ENCODE results near the gene TDRD3.

TDRD3 gene

DNA sequence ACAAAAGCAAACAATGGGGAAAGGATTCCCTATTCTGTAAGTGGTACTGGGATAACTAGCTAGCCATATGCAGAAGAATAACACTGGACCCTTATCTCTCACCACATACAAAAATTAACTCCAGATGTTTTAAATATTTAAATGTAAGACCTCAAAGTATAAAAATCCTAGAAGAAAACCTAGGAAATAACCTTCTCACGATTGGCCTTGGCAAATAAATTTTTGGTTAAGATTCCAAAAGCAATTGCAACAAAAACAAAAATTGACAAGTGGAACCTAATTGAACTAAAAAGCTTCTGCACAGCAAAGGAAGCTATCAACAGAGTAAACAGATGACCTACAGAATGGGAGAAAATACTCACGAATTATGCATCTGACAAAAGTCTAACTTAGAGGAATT lies 10.8 kb upstream of the TDRD3 start:
- H3K9me3 ChIP-seq (replicated peaks in 1 of 2; ENCODE audit: control insufficient read depth in 2 of 2, insufficient read depth in 1 of 2, low read depth in 1 of 2, low read length in 2 of 2): no peaks in the 10 kb centered on the region
- H3K4me2 ChIP-seq (ENCODE audit: insufficient read depth, low read length, poor library complexity, severe bottlenecking): no peak overlapping the region
- no CpG with 5 or more reads among the region's 2 CpGs for WGBS, 2 donors (ENCODE audit: extremely low coverage in 2 of 2, insufficient read length in 2 of 2, insufficient replicate concordance in 1 of 2)
- H2BK12ac ChIP-seq (ENCODE audit: low read length): no peak overlapping the region
- H2BK5ac ChIP-seq (ENCODE audit: low read length): no peak overlapping the region
- H3K18ac ChIP-seq (ENCODE audit: low read length): no peak overlapping the region
- no peak overlapping the region for H2AK5ac ChIP-seq (ENCODE audit: low read depth, low read length)
- H3K4ac ChIP-seq (ENCODE audit: low read length): no peak overlapping the region
- peaks cover 0 to 3% of the 10 kb centered on the region in 2 donors for H3K4me1 ChIP-seq (ENCODE audit: control insufficient read depth in 2 of 2, insufficient read depth in 1 of 2, low read depth in 1 of 2, low read length in 2 of 2)
- no peak for DNase-seq (ENCODE audit: low spot score)
- no peak overlapping the region for H2BK15ac ChIP-seq (ENCODE audit: low read length)
- H2AFZ ChIP-seq (ENCODE audit: low read length): no peak overlapping the region
- H4K8ac ChIP-seq (ENCODE audit: low read depth, low read length): no peak overlapping the region
- no peak overlapping the region for H3K23ac ChIP-seq (ENCODE audit: low read depth, low read length, poor library complexity)
- no peak overlapping the region for H3K4me3 ChIP-seq (ENCODE audit: low read length in 2 of 2)
- no peak overlapping the region for H2BK120ac ChIP-seq (ENCODE audit: low read depth, low read length)
- no peaks in the 10 kb centered on the region for H3K36me3 ChIP-seq (replicated peaks in 1 of 2; ENCODE audit: control insufficient read depth in 2 of 2, insufficient read depth in 2 of 2, low read length in 2 of 2)
- H3K27me3 ChIP-seq (ENCODE audit: control insufficient read depth in 3 of 3, insufficient read depth in 3 of 3, low read depth in 1 of 3, low read length in 3 of 3): no peaks in the 10 kb centered on the region
- no peak overlapping the region for H3K9ac ChIP-seq (ENCODE audit: low read depth, low read length, poor library complexity)
- no peak overlapping the region for H4K91ac ChIP-seq (ENCODE audit: low read depth, low read length, poor library complexity)
- no peak overlapping the region for H3K27ac ChIP-seq (replicated peaks; ENCODE audit: low read length)
- no peaks in the 10 kb centered on the region for H3K79me1 ChIP-seq (ENCODE audit: low read depth, low read length)
- H3K14ac ChIP-seq (ENCODE audit: low read length): no peak overlapping the region

DNA sequence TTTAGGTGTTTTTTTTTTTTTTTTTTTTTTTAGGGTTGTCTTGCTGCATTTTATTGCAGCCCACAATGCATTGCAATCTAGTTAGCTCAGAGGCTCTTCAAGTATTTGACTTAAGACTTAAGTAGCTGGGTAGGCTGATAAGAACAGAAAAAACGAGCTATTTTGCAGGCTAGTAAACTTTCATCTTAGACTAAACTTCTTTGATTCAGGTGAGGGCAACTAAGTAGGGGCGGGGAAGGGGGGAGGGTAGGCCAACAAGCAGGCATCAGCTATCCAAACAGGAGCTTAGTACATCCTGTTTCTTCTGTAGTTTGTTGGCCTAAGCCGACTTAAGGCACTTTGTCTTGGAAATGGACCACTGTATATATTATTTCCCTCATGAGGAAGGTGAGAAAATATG lies 4.9 kb upstream of the TDRD3 start:
- Histone ChIP-seq H3K4ac (ENCODE audit: low read length) (no peak overlapping the region), H2BK12ac (ENCODE audit: low read length) (no peak overlapping the region), H3K23ac (ENCODE audit: low read depth, low read length, poor library complexity) (no peak overlapping the region), H3K9ac (ENCODE audit: low read depth, low read length, poor library complexity) (no peak overlapping the region), H3K27me3 (ENCODE audit: control insufficient read depth in 3 of 3, insufficient read depth in 3 of 3, low read depth in 1 of 3, low read length in 3 of 3) (no peaks in the 10 kb centered on the region), H2BK120ac (ENCODE audit: low read depth, low read length) (no peak overlapping the region), H4K8ac (ENCODE audit: low read depth, low read length) (no peak overlapping the region), H2BK5ac (ENCODE audit: low read length) (no peak overlapping the region), H3K79me1 (ENCODE audit: low read depth, low read length) (no peaks in the 10 kb centered on the region), H3K9me3 (replicated peaks in 1 of 2; ENCODE audit: control insufficient read depth in 2 of 2, insufficient read depth in 1 of 2, low read depth in 1 of 2, low read length in 2 of 2) (no peaks in the 10 kb centered on the region), H2AFZ (ENCODE audit: low read length) (peak overlapping the region; percentile 69), H3K4me2 (ENCODE audit: insufficient read depth, low read length, poor library complexity, severe bottlenecking) (no peak overlapping the region), H3K4me3 (ENCODE audit: low read length in 2 of 2) (no peak overlapping the region), H2AK5ac (ENCODE audit: low read depth, low read length) (no peak overlapping the region), H3K27ac (replicated peaks; ENCODE audit: low read length) (no peak overlapping the region), H3K4me1 (ENCODE audit: control insufficient read depth in 2 of 2, insufficient read depth in 1 of 2, low read depth in 1 of 2, low read length in 2 of 2) (no peaks in the 10 kb centered on the region), H4K91ac (ENCODE audit: low read depth, low read length, poor library complexity) (no peak overlapping the region), H2BK15ac (ENCODE audit: low read length) (no peak overlapping the region), H3K14ac (ENCODE audit: low read length) (no peak overlapping the region), H3K36me3 (replicated peaks in 1 of 2; ENCODE audit: control insufficient read depth in 2 of 2, insufficient read depth in 2 of 2, low read length in 2 of 2) (no peaks in the 10 kb centered on the region), H3K18ac (ENCODE audit: low read length) (no peak overlapping the region)
- no peak for DNase-seq (ENCODE audit: low spot score)
- no CpG with 5 or more reads among the region's 3 CpGs for WGBS, 2 donors (ENCODE audit: extremely low coverage in 2 of 2, insufficient read length in 2 of 2, insufficient replicate concordance in 1 of 2)

DNA sequence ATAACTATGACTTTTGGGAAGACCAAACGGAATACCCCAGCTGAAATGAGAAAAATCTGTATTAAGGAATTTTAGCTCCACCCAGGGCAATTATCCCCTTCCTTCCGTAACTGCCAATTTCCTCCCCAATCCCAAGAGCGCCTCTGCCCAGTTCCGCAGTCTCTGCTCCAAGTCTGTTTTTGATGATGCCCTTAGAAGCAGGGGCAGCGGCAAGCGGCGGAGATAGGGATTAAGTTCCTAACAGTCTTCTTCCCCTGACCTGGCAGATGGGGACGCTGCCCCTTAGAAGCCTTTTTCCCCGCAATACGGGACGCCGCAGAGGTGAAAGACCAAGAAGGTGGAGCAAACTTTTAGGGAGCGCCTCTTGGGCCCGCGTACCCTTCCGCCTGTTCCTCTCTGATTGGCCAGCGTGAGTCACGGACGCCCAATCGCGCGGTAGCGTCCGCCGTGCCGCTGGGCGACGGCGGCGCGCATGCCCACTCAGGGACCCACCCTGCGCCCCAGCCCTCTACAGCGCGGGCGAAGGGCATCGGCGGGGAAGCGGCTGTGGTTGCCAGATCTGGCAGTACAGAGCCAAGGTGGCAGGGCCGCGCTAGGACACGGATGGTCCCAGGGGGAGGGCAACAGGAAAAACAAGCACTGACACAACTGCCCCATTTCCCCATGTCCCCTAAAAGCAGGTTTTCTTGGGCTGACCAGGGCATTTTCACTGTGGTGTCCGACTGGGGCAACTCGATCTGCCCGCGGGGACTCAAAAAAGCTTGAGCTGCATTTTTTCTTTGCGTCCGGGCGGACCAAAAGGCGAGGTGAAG lies 843 bp upstream of the TDRD3 start:
- Histone ChIP-seq H3K9ac (ENCODE audit: low read depth, low read length, poor library complexity) (peak overlapping the region; percentile 82), H3K27ac (replicated peaks; ENCODE audit: low read length) (peak overlapping the region; percentile 84), H3K4me1 (ENCODE audit: control insufficient read depth in 2 of 2, insufficient read depth in 1 of 2, low read depth in 1 of 2, low read length in 2 of 2) (peaks cover 2 to 8% of the 10 kb centered on the region in 2 donors), H3K14ac (ENCODE audit: low read length) (no peak overlapping the region), H3K23ac (ENCODE audit: low read depth, low read length, poor library complexity) (no peak overlapping the region), H3K27me3 (ENCODE audit: control insufficient read depth in 3 of 3, insufficient read depth in 3 of 3, low read depth in 1 of 3, low read length in 3 of 3) (no peaks in the 10 kb centered on the region), H3K36me3 (replicated peaks in 1 of 2; ENCODE audit: control insufficient read depth in 2 of 2, insufficient read depth in 2 of 2, low read length in 2 of 2) (no peaks in the 10 kb centered on the region), H2BK12ac (ENCODE audit: low read length) (no peak overlapping the region), H2BK5ac (ENCODE audit: low read length) (peak overlapping the region; percentile 93), H3K79me1 (ENCODE audit: low read depth, low read length) (no peaks in the 10 kb centered on the region), H4K91ac (ENCODE audit: low read depth, low read length, poor library complexity) (no peak overlapping the region), H4K8ac (ENCODE audit: low read depth, low read length) (no peak overlapping the region), H3K4me3 (ENCODE audit: low read length in 2 of 2) (peak overlapping the region; percentile 92 to 96), H3K9me3 (replicated peaks in 1 of 2; ENCODE audit: control insufficient read depth in 2 of 2, insufficient read depth in 1 of 2, low read depth in 1 of 2, low read length in 2 of 2) (no peaks in the 10 kb centered on the region), H2AK5ac (ENCODE audit: low read depth, low read length) (no peak overlapping the region), H2BK120ac (ENCODE audit: low read depth, low read length) (no peak overlapping the region), H2BK15ac (ENCODE audit: low read length) (no peak overlapping the region), H3K4ac (ENCODE audit: low read length) (no peak overlapping the region), H3K4me2 (ENCODE audit: insufficient read depth, low read length, poor library complexity, severe bottlenecking) (peak overlapping the region; percentile 99), H3K18ac (ENCODE audit: low read length) (peak overlapping the region; percentile 93), H2AFZ (ENCODE audit: low read length) (peak overlapping the region; percentile 97)
- DNase-seq (ENCODE audit: low spot score): peak; percentile 79
- WGBS, 2 donors (ENCODE audit: extremely low coverage in 2 of 2, insufficient read length in 2 of 2, insufficient replicate concordance in 1 of 2): no CpG with 5 or more reads among the region's 49 CpGs

GRCh38 chr13:60397704-60398378 lies 821 bp downstream of the TDRD3 start:
- Histone ChIP-seq H3K4ac (ENCODE audit: low read length) (no peak overlapping the region), H3K27ac (replicated peaks; ENCODE audit: low read length) (peak overlapping the region; percentile 84), H4K8ac (ENCODE audit: low read depth, low read length) (no peak overlapping the region), H2AK5ac (ENCODE audit: low read depth, low read length) (no peak overlapping the region), H2AFZ (ENCODE audit: low read length) (peak overlapping the region; percentile 93), H4K91ac (ENCODE audit: low read depth, low read length, poor library complexity) (no peak overlapping the region), H2BK5ac (ENCODE audit: low read length) (peak overlapping the region; percentile 6), H2BK12ac (ENCODE audit: low read length) (no peak overlapping the region), H3K9me3 (replicated peaks in 1 of 2; ENCODE audit: control insufficient read depth in 2 of 2, insufficient read depth in 1 of 2, low read depth in 1 of 2, low read length in 2 of 2) (no peaks in the 10 kb centered on the region), H3K27me3 (ENCODE audit: control insufficient read depth in 3 of 3, insufficient read depth in 3 of 3, low read depth in 1 of 3, low read length in 3 of 3) (no peaks in the 10 kb centered on the region), H3K23ac (ENCODE audit: low read depth, low read length, poor library complexity) (no peak overlapping the region), H3K4me3 (ENCODE audit: low read length in 2 of 2) (peak overlapping the region; percentile 86 to 96), H3K4me2 (ENCODE audit: insufficient read depth, low read length, poor library complexity, severe bottlenecking) (peak overlapping the region; percentile 56), H3K79me1 (ENCODE audit: low read depth, low read length) (no peaks in the 10 kb centered on the region), H3K36me3 (replicated peaks in 1 of 2; ENCODE audit: control insufficient read depth in 2 of 2, insufficient read depth in 2 of 2, low read length in 2 of 2) (no peaks in the 10 kb centered on the region), H2BK15ac (ENCODE audit: low read length) (no peak overlapping the region), H3K4me1 (ENCODE audit: control insufficient read depth in 2 of 2, insufficient read depth in 1 of 2, low read depth in 1 of 2, low read length in 2 of 2) (peaks cover 2 to 8% of the 10 kb centered on the region in 2 donors), H2BK120ac (ENCODE audit: low read depth, low read length) (no peak overlapping the region), H3K14ac (ENCODE audit: low read length) (no peak overlapping the region), H3K18ac (ENCODE audit: low read length) (peak overlapping the region; percentile 90), H3K9ac (ENCODE audit: low read depth, low read length, poor library complexity) (peak overlapping the region; percentile 63)
- WGBS, 2 donors (ENCODE audit: extremely low coverage in 2 of 2, insufficient read length in 2 of 2, insufficient replicate concordance in 1 of 2): no CpG with 5 or more reads among the region's 43 CpGs
- DNase-seq (ENCODE audit: low spot score): peak; percentile 26
